HG03575 (cell line): ENCODE measurements around the gene LTBR.

ENCODE experiments used
- ATAC-seq: cut with Tn5 transposase; IDR thresholded peaks from one replicate; pipeline ENCODE4 v1.9.1; 2021; ENCODE audit not compliant: unreplicated experiment, insufficient number of reproducible peaks, low FRiP score; ENCODE audit errors: extremely low read depth

The LTBR gene

DNA sequence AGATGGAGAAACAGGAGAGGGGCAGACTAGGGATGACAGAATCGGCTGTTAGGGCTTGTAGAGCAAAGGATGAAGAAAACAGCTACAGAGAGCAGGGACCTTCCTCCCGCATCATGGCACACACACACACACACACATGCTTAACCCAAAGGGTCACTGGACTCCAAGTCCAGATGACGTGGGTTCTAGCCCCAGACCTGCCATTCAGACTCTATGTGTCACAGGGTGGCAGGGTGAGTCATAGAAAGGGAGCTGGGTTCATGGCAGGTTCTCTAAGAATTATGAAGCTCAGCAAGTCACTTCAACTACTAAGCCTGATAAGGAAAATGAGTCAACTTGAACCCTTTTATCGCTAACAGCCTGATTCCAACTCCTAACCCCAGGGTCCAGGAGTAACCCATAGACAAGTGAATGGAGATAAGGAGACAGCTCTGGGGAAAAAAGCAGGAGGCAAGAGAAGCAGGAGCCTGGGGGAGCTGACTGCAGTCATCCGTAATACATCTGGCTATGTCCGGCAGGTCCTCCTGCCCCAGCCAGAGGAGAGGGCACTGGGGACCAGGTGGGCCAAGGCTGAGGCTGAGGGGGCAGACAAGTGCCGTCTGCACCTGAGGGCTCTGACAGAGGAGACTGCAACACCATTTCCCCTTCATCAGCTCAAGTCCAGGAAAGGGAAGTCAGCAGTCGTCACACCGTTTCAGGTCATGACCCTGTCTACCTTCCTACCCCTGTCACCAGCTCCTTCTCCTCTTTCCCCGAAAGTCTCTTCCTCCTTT lies 38.5 kb upstream of the LTBR start:
- ATAC-seq, result no peak

DNA sequence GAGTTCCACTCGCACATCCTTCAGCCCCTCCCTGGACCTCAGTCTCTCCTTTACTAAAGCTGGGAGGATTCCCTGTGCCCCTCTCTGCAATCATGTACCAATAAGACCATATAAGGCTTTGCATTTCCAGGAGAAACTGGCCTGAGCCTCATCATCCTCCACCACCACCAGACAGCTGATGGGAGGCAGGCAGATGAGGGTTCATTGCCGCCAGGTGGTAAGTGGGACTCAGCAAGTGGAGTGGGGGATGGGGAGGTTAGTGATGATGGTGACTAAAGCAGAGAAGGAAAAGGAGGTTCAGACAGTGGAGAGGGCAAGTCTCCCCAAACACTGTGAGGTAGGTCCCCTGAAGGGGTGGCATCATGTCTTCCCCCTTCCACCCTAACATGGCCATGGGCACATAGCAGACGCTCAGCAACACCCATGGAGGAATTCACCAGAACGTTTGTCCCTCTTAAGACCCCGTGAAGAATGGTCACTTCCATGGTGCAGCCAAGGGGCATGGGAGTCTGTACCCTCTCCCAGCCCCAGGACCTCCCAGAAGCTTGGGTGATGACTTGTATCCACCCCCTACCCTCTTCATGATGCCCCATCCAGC lies 37.6 kb upstream of the LTBR start:
- ATAC-seq, result no peak

DNA sequence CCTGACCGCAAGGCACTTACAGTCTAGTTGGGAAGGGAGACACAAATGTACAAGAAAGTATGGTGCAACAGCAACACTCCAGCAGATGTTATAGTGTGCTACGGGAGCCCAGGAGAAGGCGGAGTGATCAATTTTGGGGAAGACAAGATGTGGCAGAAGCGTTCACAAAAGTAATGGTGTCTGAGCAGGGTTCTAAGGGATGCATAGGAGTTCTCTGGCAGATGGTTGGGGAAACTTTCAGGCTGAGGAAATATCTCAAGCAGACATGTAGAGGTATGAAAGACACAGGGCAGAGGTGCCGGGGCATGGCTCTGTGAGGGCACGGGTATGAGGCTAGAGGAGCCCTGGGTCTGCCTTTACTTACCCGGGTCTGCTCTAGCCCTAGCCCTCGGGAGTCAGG lies 37.0 kb upstream of the LTBR start:
- no peak for ATAC-seq

DNA sequence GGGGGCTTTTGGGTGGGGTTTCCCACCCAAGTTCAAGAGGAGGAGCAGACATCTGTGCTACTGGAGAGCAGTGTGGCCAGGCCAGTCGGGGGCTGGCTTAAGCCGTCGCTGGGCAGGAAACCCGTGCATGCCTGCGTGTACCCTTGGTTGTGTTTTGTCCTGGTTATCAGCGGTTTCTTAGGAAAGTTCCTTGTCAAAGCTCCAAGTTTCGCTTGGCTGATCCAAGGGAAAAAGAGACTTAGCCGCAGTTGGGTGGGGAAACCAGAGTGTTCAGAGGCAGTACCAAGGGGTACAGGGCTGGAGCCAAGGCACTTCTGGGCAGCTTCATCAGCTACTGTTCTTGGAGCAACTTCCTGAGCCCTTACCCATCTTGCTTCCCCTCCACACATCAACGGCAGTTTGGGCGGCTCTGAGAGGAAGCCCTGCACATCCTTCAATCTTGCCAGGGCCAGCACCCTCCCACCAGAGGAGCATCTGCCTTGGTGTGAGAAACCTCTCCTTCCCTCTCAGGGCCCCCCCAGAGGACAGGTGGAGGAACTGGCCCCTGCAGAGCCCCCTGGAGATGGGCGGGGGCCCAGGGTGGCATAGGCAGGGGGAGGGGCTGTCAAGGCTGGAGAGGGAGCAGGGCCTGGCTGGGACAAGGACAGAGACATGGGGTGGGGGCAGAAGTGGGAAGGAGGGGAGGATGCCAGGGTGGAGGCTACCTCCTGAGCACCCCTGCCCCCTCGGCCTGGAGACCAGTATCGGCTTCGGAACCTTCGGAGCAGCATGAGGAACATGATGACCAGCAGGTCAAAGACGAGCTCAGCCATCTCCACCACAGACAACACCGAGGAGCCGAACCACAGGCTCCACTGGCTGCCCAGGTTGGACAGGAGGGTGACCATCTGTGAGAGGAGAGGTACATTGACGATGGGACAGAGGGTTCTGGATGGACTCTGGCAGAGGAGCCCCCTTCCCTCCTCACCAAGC lies 36.3 kb upstream of the LTBR start:
- no peak for ATAC-seq

DNA sequence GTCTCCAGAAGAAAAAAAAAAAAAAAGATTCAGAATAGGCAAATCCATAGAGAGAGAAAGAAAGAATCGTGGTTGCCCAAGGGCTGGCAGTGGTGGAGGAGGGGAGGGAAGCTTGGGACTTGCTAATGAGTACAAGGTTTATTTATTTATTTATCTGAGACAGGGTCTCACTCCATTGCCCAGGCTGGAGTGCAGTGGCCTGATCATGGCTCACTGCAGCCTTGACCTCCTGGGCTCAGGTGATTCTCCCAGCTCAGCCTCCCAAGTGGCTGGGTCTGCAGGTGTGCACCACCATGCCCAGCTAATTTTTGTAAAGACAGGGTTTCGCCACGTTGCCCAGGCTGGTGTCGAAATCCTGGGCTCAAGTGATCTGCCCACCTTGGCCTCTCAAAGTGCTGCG lies 32.3 kb upstream of the LTBR start:
- ATAC-seq, result no peak

DNA sequence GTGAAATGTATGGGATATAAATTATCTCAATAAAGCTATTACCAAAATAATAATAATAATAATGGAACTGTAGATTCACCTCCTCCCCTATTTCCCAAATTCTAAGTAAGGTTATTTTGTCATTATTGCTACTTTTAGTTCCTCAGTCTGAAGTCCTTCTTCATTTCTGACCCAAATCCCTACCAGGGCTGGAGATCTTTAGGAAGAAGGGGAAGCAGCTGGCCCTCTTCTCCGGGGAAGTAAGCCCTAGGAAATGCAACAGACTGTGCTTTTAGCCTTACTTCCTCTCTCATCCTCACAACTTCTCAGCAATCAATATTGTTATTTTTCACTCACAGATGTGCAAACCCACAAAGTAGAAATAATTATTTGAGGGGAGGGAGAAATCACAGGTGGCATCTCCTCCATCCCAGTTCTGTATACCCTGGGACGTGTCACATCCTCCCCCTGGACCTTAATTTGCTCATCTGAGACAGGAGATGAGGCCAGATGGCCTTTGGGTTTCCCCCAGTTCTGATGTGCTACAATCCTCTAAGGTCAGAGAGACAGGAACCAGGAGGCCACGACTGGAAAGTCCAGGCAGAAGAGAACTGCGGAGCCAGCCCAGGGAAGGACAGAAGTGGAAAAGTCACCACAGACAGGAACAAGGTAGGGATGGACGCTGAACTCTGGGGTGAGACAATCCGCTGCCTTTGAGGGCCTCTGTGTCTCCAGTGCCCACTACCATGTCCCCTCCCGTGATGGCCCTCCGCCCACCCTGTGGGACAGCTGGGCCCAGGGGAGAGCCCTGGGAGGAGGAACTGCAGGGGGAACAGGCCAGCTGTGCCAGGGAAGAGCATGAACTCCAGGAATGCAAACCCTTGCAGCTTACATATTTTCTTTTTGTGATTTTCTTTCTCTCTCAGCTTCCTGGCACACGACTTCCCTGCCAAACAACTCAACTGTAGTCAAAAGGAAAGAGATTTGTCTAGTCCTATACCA lies 31.5 kb upstream of the LTBR start:
- no peak for ATAC-seq

DNA sequence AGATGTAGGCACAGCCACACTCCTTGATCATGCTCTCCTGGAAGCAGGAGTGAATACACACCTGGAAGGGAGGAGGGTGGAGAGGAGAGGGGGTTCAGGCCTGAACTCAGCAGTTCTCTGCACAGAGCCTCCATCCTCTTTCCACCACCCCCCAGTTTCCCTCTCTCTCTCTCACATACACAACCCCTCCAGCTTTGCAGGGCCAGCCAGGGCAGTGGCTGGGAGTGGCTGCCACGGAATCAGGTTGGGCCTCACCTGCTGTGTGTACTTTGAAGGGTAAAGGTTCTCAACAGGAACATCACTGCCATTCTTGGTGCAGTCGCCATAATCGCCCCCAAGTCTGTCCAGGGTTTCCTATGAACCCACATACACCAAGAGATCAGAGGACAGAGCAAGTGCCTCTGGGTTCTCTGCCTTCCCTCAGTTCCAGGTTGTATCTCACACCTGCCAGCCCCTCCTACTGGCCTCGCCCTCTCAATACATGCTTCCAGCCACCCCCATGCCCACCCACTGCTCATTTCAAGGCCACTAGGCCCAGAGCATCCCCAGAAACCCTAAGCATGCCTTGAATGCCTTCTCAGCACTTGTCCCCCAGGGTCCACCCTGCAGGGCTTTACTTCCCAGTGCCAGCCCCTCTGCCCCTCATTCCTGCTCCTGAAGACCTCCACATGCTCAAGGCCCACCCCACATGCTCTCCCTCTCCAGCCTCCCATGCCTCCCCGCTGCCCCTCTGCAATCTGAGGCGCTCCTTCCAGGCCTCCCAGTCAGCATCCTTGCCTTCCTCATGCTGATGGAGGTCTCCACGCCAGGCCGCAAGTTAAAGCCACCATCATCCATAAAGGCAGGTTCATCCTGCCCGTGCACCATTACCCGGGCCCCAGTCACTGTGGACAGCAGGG lies 29.2 kb upstream of the LTBR start:
- no peak for ATAC-seq

DNA sequence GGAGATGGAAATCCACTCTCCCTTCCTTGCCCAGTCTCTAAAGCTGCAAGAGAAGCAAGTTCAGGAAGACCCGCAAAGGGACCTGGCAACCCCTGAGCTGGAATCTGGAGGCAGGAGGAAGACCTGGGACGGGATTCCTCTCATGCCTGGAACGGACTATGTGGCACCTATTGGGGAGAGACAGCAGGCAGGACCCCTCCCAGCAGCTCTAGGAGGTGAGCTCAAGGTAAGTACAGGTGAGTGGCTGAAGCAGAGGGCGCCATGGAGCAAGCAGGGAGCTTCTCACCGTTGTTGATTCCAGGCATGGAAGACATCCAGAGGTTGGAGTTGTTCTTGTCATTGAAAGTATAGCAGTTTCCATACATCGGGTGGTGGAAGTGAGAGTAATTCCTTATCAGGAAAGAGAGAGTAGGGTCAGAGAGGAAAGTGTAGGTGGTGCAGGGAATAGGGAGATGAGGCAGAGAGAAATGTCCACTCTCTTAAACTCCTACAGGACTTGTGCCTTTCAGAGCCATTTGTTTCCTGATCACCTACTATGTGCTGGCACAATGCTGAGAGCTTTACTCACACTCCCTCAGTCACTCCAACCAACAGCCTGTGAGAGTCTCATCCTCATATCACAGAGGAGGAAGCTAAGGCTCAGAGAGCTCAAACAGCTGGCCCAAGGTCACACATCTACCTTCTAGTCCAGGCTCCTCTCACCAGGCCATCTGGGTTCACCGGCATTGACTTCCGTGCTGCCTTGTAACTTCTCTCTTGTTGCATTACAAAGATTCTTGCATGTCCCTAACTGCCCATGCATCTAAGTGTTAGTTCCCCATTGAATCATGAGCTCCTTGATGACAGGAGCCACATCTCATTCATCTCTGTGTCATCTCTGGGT lies 28.2 kb upstream of the LTBR start:
- no peak for ATAC-seq

DNA sequence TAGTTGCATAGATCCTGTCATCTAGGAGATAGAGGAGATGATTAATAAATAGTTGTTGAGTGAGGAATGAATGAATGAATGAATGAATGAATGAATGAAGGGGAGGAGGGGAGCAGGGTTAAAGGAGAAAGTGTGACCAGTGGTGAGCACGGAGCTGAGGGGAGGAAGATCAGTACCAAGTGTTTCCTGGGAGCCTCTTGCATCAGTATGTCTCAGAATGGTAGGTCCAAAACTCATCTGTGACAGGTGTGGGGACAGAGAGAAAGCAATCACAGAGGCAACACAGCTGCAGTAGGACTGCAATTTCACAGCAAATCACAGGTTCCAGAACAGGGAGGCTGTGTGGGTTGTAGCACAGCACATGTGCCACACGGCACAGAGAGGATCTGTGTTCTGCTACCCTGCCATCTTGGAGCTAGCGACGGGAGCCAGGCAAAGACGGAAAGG lies 27.6 kb upstream of the LTBR start:
- ATAC-seq, result no peak

DNA sequence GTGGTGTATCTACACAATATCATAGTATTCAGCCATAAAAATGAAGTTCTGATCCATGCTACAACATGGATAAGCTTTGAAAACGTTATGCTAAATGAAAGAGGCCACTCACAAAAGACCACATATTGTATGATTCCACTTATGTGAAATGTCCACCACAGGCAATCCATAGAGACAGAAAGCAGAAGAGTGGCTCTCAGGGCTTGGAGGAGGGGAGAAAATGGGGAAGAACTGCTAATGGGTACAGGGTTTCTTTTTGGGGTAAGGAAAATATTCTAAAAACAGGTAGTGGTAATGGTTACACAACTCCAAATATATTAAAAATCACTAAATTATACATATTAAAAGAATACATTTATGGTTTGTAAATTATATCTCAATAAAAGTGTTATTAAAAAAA lies 25.1 kb upstream of the LTBR start:
- ATAC-seq, result no peak

DNA sequence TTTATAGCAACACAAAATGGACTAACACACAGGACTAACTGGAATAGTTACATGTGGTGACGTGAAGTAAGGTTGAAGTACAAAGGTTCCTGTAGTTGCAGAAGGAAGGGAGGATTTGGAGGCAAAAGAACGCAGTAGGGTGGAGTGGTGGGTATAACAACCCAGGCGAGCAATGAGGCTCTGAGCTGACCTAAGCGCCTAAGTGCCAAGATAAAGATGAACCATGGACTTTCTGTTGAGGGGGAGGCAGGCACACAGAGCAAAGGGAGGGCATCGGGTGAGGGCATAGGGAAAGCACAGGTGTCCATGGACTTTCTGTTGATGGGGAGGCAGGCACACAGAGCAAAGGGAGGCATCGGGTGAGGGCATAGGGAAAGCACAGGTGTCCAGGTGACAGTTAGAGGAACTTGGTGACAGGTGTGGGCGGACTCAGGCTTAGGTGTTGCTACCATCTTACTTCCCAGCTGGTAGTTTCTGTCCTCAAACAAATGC lies 23.8 kb upstream of the LTBR start:
- no peak for ATAC-seq

DNA sequence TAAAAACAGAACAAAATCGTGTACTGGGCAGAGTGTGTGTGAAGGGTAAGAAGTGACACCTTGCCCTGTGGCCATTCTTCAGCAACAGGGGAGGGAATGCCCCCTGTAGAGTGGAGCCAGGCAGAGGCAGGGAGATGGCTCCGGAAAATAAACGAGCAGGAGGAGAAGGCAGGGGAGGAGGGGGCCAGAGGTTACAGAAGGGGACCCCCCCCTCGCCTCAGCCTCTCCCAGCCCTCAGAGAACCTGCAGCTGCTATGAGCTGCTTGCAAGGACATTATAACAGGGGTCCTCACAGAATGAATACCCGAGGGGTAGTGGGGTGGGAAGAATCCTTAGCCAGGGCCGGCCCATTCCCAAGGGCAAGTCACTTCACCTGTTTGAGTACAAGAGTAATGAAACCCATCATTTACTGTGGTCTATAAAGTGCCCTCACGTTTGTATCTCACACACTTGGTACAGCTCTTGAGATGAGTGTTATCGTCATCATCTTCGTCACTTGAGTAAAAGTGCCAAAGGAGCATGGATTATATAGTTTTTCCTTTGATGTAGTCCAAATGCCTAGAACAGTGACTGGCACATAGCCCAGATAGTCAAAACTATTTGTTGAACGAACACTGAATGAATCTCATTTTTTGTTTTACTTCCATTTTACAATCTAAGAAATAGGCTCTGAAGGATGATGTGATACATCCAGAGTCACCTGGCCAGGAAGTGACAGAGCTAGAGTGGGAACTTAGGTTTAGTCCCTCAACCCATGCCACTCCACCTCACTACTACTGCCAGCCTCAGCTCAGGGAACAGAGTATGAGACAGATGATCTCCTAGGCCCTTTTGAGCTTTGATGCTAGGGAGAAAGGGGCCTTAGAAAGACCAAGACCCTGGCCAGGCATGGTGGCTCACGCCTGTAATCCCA lies 23.1 kb upstream of the LTBR start:
- no peak for ATAC-seq

DNA sequence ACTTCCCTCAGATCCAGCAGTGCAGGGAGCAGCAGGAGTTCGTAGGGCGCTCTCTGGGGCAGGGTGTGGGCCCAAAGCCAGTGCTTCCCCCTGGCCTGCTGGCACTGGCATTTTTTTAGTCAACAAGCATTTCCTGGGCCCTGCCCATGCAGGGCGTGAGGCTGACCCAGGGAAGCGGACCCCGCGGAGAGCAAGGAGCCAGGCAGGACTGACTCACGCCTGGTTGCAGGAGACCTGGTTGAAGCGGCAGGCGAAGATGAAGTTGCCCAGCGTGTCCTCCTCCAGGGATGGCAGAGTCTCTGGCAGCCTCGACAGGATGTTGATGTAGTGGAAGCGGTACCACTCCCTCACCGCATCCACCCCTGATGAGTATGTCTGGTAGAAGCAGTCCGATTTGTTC lies 22.1 kb upstream of the LTBR start:
- ATAC-seq, result no peak

DNA sequence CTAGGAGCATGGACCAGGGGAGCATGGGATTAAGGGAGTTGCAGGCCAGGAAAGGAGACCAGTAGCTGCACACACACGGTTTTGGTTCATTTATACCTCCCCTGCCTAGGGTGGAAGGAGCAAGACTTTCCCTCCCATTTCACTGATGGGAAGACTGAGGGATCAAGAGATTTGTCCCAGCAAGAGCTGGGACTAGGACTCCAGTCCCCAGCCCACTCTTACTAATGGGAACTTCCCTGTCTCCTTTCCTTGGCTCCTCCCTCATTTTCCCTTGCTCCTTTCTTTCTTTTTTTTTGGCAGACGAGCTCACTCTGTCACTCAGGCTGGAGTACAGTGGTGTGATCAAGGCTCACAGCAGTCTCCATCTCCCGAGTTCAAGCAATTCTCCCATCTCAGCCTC lies 21.6 kb upstream of the LTBR start:
- ATAC-seq, result no peak

DNA sequence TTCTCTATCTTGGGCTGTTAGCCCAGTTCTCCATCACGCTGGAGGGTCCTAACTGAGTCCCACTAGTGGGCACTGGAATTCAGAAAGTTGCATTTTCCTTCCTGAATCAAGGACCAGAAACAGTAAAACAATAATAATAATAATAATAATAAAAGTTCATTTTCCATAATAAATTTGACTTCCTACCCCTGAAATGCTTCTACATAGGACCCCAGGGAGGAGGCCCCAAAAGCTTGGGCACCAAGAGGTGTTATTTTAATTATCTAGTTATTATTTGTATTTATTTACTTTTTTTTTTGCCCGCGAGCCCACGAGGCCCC lies 21.0 kb upstream of the LTBR start:
- ATAC-seq, result no peak
